Hypothalamus (tissue), 51 donors: Measurements from ENCODE around the gene PRKAG2.
"Not testable (repeated sequence)": the region's sequence is repeated elsewhere in the genome, so short reads cannot be mapped to it uniquely, and the experiment has no call there.

ENCODE experiments used
- DNase-seq, 51 donors: peaks; one replicate each; lab custom pipeline; 2025; lab: John Stamatoyannopoulos, UW

The PRKAG2 gene

DNA sequence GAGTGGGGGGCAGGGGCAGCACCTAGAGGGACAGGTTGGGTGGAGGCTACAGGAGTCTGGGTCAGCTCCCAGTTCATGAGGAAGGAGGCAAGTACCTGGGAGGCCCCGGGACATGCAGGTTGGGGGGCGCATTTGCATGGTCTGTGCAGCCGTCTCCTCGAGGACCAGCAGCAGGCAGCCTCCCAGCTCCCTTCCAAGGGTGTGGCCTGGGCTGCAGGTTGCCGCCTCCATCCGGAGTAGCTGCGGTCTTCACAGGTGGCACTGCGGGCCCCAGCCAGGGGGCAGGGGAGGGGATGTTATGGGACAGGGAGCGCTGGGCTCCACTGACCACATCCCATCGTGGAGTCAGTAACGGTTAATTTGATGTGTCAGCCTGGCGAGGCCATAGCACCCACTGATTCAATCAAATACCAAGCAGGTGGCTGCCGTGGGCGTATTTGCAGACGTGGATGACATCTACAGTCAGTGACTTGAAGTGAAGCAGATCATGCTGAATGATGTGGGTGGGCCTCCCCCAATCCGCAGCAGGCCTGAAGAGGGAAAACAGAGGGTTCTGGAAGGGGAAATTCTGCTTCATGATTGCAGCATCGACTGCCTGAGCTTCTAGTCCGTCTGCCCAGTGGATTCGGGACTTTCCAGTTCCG is 81.6 kb downstream of the PRKAG2 start:
- peak in 3 of 51 donors; percentile 8 to 69 (median 23) for DNase-seq

DNA sequence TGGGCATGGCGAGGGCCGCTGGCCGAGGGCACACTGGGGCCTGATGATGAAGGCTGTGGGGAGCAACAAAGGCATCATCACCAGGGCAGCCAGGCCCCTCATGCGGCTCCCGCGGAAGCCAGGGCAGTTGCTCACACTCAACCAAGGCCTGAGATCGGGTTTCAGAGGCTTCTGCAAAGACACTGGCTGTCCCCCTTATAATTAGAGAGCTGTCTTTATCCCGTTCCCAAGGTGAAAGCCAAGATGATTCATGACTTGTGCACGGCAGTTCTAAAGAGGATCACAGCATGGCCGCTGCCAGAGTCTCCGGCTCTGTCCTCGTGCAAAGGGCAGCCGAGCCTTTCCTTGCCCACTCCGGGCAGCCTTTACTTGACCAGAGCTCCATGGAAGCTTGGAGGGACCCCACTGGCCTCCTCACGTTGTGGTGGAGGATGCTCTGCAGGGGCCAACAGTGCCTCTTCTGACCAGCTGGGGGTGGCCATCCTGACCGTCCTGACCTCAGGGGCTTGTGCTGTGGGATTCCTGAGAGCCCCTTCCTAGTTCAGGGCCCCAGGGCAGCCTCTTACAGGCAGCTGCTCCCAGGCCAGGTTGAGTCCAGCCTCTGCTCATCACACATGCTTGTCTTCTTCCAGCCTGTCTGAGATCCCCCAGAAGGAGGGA is 82.3 kb downstream of the PRKAG2 start:
- no peak for DNase-seq

DNA sequence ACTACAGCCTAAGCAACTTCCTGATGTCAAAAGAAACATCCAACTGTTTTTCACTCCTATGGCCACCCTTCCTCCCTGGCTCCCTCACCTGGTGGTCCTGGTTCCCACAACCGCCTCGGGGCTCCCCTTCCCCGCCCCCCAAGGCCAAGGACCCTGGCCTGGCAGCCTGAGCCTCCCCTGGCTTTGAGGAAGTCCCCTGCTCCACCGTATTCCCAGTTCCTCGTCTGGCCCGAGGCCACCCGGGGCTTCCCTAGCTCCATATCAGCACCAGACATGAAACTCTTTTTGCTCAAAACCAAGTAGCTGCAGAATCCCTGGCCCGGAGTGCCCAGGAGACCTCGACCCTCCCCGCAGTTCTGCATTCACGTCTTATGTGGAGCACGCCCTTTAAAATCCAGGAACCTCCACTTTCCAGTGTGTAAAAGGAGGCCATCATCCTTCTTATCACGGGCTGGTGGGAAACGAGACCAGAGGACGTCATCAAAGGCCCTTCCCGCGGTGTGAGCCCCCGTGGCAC is 82.9 kb downstream of the PRKAG2 start:
- no peak for DNase-seq

- DNase-seq: peak in 3 of 51 donors; percentile 19 to 21 (median 19)
Measured at GRCh38 chr7:151793531-151793951, 83.4 kb downstream of the PRKAG2 start.

GRCh38 chr7:151792636-151793035 is 84.3 kb downstream of the PRKAG2 start:
- DNase-seq: no peak

DNA sequence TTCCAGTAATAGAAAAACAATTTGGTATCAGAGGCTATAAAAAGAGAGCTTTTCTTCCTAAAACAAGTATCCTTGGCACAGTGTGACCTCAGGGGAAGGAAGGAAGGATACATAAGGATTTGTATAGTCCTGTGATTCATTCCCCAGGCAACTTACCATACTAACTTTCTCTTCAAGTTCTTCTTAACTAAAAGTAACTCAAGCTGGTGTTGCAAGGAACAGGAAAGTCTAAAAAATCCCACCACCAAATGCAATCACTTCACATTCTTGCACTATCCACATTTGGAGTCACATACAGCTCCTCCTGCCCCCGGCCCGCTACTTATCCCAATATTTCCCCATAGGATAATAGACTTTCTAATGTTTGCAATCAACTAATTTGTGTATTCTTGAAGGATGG is 84.8 kb downstream of the PRKAG2 start:
- DNase-seq: no peak

DNA sequence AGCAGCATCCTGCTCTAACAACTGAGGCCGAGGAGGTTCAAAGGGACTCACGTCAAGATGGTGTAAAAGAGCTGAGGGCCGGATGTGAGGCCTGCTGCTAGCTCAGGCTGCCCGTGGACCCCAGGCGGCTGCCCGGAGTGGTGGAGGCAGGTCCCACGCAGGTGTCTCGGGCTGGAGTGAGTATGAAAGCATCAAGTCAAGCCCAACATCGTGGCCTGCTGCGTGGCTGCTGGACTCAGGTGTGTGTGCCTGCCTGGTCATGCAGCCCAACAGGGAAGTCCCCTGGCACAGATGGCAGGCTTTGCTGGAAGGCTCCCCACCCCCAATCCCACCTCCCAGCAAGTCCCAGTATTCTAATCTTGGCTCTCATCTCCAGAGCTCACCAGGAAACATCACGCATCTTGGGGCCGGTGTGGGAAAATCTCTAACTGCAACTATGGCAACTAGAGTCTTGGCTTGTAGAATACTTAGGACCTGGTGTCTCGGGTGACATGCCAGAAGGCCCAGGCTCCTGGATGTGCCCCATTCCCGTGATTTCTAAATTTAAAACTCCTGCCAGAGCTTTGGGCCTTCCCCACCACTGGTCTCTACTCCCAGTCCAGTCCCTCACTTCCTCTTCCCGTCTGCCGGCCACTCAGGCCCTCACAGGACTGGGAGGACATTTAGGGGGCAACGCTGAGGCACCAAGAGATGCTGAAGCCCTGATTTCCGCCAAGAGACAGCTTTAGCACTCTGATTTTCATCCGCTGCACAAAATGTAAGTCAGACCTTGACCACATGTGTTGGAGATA is 85.9 kb downstream of the PRKAG2 start:
- DNase-seq: no peak

- DNase-seq: no peak
Measured at GRCh38 chr7:151790095-151790829, 86.7 kb downstream of the PRKAG2 start.

- no peak for DNase-seq
Measured at GRCh38 chr7:151789380-151789947, 87.5 kb downstream of the PRKAG2 start.

- no peak for DNase-seq
Measured at GRCh38 chr7:151787348-151787747, 89.6 kb downstream of the PRKAG2 start.

DNA sequence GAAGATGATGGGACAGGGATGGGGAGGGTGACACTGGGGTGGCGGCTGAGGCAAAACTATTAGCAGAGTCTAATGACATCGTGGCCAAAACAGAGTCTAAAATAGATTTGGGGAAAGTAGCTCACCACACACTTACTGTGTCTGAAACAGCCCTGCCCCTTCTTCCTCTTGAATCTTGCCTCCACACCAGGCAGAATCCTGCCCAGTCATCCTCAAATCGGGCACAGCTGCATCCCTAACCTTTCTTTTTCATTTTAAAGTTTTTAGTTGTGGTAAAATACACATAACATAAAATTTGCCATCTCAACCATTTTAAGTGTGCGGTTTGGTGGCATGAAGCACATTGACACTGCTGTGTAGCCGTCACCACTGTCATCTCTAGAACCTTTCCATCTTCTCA is 90.0 kb downstream of the PRKAG2 start:
- DNase-seq: no peak

DNA sequence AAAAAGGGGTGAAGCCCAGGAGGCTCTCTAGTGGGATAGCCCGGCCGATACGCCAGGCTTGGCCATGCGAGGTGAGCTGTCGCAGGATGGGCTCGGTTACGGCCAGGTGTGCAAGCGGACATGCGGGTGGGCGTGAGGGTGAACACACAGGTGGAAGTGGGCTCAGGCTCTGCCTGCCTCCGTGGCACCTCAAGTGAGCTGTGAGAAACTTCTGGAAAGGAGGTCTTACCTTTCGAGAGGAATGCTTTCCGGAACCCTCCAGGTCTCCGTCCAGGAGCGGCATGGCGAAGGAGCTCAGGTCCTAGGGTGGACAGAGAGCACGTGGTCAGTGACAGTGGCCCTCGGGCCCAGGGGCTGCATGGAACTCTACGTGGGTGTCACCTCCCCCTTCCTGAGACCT is 90.7 kb downstream of the PRKAG2 start:
- no peak for DNase-seq

- DNase-seq: no peak
Measured at GRCh38 chr7:151785681-151785965, 91.3 kb downstream of the PRKAG2 start.

GRCh38 chr7:151784853-151785680 is 91.8 kb downstream of the PRKAG2 start:
- no peak for DNase-seq

- no peak for DNase-seq
Measured at GRCh38 chr7:151783958-151784575, 92.8 kb downstream of the PRKAG2 start.

DNA sequence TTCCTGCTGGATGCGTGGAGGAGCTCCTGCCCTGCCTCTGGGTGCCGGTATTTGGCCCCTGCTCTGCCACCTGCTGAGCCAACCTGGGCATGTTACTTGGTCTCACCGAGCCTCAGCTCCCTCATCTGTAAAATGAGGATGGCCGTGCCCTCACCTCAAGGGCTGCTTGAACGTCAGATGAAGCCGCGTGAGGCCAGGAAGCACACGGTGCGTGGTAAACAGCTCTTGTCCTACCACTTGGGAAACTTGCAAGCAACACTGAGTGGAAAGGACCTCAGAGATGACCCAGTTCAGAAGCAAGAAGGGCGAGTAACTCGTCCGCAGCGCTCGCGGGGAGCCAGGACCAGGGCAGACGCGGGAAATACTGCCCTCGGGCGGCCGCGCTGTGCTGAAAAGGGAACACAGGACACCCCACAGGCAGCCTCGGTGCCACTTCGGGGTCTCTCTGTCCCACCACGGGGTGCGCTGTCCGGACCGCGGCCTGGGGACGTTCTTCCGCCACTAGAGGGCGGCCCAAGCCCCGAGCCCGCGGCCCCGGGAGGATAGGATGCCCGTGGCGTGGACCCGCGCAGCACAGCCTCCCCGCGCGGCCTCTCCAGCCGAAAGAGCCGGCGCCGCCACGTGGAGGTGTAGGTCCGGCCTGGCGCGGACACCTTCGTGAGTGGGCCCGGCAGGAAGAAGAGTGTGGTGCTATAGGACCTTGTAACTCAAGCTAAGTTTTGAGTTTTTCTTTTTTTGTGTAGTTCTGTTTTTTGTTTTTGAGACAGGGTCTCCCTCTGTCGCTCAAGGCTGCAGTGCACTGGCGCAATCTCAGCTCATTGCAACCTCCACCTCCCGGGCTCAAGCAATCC is 94.1 kb downstream of the PRKAG2 start:
- DNase-seq: peak in 45 of 51 donors; percentile 6 to 80 (median 51)

- not testable (repeated sequence) for DNase-seq
Measured at GRCh38 chr7:151782256-151782597, 94.7 kb downstream of the PRKAG2 start.

DNA sequence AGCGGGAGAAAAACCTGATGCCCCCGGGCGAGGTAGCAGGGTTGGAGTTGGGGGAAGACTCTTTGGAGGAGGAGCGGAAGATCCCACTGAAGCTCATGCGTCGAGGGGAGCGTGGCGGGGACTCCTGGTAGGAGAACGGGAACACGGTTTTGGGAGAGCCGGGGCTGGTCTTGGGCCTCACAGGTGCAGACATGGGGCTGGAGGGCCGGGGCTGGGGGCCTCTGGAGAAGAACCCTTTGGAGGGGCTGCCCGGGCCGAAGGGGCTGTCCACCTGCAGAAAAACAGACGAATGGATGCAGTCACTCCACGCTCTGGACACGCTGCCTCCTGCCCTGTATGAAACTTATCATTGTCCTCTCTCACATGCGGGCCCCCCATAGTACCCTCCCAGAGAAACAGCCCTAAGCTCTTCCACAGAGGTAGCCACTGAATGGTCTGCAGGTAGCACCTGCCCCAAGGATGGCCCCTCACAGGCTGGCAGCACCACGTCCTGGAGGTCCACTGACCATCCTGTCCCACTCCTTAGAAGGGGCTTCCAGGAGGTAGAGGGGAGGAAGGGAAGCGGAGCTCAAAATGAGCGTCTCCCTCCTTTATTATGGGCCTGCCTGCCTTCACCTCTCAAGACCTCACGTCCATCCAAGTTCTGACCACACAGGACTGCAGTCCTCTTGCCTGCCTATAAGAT is 95.6 kb downstream of the PRKAG2 start:
- DNase-seq: no peak
